ENCODE measurements around the gene PSMD3.
A peak's percentile ranks its signal among the peaks of the same experiment; 100 is the strongest.
"Not testable (repeated sequence)": the region's sequence is repeated elsewhere in the genome, so short reads cannot be mapped to it uniquely, and the experiment has no call there.

Gene PSMD3
- 44.7 to 48.8 (median 47.7) reads per million in 4 donors for total RNA-seq

- DNase-seq: peak; percentile 93 to 99 (median 97)
Observed at GRCh38 chr17:39980351-39981206, at the start of gene PSMD3. Gene PSMD3, plus strand, starts transcription at chr17:39980807. Its CDS starts 164 bp downstream, at chr17:39980971.

GRCh38 chr17:39933912-39934311 lies 46.7 kb upstream of the PSMD3 start:
- no peak for DNase-seq

GRCh38 chr17:39934324-39934723 lies 46.3 kb upstream of the PSMD3 start:
- DNase-seq: no peak

- no peak for DNase-seq
Observed at GRCh38 chr17:39935909-39936308, 44.7 kb upstream of the PSMD3 start.

GRCh38 chr17:39937447-39937846 lies 43.2 kb upstream of the PSMD3 start:
- DNase-seq: no peak

GRCh38 chr17:39938140-39938869 lies 42.3 kb upstream of the PSMD3 start:
- DNase-seq: no peak

- no peak for DNase-seq
Observed at GRCh38 chr17:39939106-39939505, 41.5 kb upstream of the PSMD3 start.

- DNase-seq: peak in 1 of 5 donors; percentile 75
Observed at GRCh38 chr17:39939588-39940419, 40.8 kb upstream of the PSMD3 start.

- DNase-seq: no peak
Observed at GRCh38 chr17:39943702-39944392, 36.8 kb upstream of the PSMD3 start.

GRCh38 chr17:39944393-39944711 lies 36.3 kb upstream of the PSMD3 start:
- DNase-seq: no peak

GRCh38 chr17:39946551-39947330 lies 33.9 kb upstream of the PSMD3 start:
- DNase-seq: no peak

- not testable (repeated sequence) for DNase-seq
Observed at GRCh38 chr17:39948489-39948828, 32.1 kb upstream of the PSMD3 start.

GRCh38 chr17:39949028-39949427 lies 31.6 kb upstream of the PSMD3 start:
- no peak for DNase-seq

GRCh38 chr17:39950871-39951348 lies 29.7 kb upstream of the PSMD3 start:
- no peak for DNase-seq

- DNase-seq: no peak
Observed at GRCh38 chr17:39951924-39952679, 28.5 kb upstream of the PSMD3 start.

- peak; percentile 93 to 98 (median 97) for DNase-seq
Observed at GRCh38 chr17:39952680-39953470, 27.7 kb upstream of the PSMD3 start.

GRCh38 chr17:39953471-39953888 lies 27.1 kb upstream of the PSMD3 start:
- no peak for DNase-seq

GRCh38 chr17:39954876-39955275 lies 25.7 kb upstream of the PSMD3 start:
- DNase-seq: no peak

GRCh38 chr17:39955726-39956225 lies 24.8 kb upstream of the PSMD3 start:
- DNase-seq: no peak
